ENCODE results near the gene ZNF729. TPM values are rescaled to one million over a fixed set of nuclear protein-coding genes. Genes with fewer than 3 reads are reported as not detected.

Gene ZNF729
- total and polyA plus RNA-seq, 2 of the 13 experiments (the other 11 are each of a cell fraction or from before 2014, with no cell fraction given): not detected

DNA sequence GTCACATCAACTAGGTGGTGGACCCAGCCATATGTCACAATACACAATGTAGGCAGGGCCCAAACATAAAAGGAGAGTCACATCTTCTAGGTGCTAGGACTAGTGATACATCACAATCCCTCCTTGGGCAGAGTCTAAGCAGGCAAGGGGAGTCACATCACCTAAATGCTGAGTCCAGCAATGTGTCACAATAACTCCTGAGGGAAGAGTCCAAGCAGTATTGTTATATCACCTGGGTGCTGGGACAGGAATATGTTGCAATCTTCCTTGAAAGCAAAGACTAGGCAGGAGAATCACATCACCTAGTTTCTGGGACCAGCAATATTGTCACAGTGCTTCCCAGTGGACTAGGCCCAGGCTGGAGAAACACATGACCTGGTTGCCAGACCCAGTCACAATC, 29.4 kb upstream of the ZNF729 start:
- ATAC-seq: no peak
- no peak overlapping the region for H2AFZ ChIP-seq (ENCODE audit: low read length)
- TF ChIP-seq YEATS4 (CRISPR knock-in tag; IDR thresholded peaks at IDR 0.05; ENCODE audit: borderline replicate concordance): no peak
- TF ChIP-seq UBTF (CRISPR knock-in tag; IDR thresholded peaks at IDR 0.05): no peak
- TF ChIP-seq CEBPB (IDR thresholded peaks at IDR 0.05; ENCODE audit: borderline replicate concordance, low read depth, low read length): peak; percentile 48; the same call in 1 of the 2 replicates
- no peak for TF ChIP-seq KLF15 (CRISPR knock-in tag; IDR thresholded peaks at IDR 0.05; ENCODE audit: borderline replicate concordance)
- TF ChIP-seq, protein P1, sequence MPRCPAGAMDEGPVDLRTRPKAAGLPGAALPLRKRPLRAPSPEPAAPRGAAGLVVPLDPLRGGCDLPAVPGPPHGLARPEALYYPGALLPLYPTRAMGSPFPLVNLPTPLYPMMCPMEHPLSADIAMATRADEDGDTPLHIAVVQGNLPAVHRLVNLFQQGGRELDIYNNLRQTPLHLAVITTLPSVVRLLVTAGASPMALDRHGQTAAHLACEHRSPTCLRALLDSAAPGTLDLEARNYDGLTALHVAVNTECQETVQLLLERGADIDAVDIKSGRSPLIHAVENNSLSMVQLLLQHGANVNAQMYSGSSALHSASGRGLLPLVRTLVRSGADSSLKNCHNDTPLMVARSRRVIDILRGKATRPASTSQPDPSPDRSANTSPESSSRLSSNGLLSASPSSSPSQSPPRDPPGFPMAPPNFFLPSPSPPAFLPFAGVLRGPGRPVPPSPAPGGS (CRISPR knock-in tag; IDR thresholded peaks at IDR 0.05): no peak
- CTCF ChIA-PET (ENCODE audit: low intra/inter-chr PET ratio, low total read pairs): no interaction called here
- H3K36me3 ChIP-seq (replicated peaks in 1 of 2; ENCODE audit: control insufficient read depth in 1 of 2, insufficient read depth in 2 of 2, low read length in 2 of 2): no peaks in the 10 kb centered on the region
- H3K4me3 ChIP-seq (replicated peaks in 1 of 3; ENCODE audit: insufficient read depth in 1 of 3, low read depth in 2 of 3, low read length in 3 of 3): no peak overlapping the region
- no peak overlapping the region for H3K4me2 ChIP-seq (ENCODE audit: low read depth, low read length)
- DNase-seq (ENCODE audit: low spot score): no peak
- H3K4me1 ChIP-seq (ENCODE audit: insufficient read depth, low read length): no peaks in the 10 kb centered on the region
- no peak for FAIRE-seq
- H3K9ac ChIP-seq (ENCODE audit: insufficient read depth, low read depth, low read length): no peak overlapping the region
- no peaks in the 10 kb centered on the region for H3K79me2 ChIP-seq (ENCODE audit: insufficient read depth, low read length)
- POLR2A ChIA-PET: no interaction called here
- intact Hi-C loops (cut with micrococcal nuclease; ENCODE audit: unreplicated experiment): no loop called here
- no TSS peak for BruUV-seq (replicated peaks)
- no peaks in the 10 kb centered on the region for H4K20me1 ChIP-seq (ENCODE audit: insufficient read depth, low read length)
- H3K9me3 ChIP-seq (ENCODE audit: low read length): peaks cover 91% of the 10 kb centered on the region
- H3K27ac ChIP-seq (ENCODE audit: extremely low read length, insufficient read depth, low read length): no peak overlapping the region
- H3K27me3 ChIP-seq (ENCODE audit: control insufficient read depth in 1 of 2, insufficient read depth in 2 of 2, low read length in 2 of 2): no peaks in the 10 kb centered on the region
- in situ Hi-C loops (cut with HindIII; ENCODE audit: extremely low pct_ligation_motif_present, low pct_unique_long_range_greater_than_20kb): no loop called here

Data from HepG2 (cell line).